HepG2 (cell line): ENCODE results near the gene RBPMS2. TPM values are rescaled to one million over a fixed set of nuclear protein-coding genes. Genes with fewer than 3 reads are reported as not detected.

Experiments
- ADNP ChIP-seq: sonication (generic); formaldehyde crosslinking; IDR thresholded peaks from 2 replicates; pipeline ENCODE4 v1.4.0; 2020; ENCODE audit warnings: missing genetic modification reagents
- BCL6 ChIP-seq: IDR thresholded peaks from 2 replicates; pipeline ENCODE4 v1.6.1; 2016; ENCODE audit warnings: missing genetic modification reagents, missing compliant biosample characterization
- BHLHE40 ChIP-seq: IDR thresholded peaks from 2 replicates; pipeline ENCODE4 v1.6.1; 2011; ENCODE audit warnings: low read length, improper control_type of control experiment
- DMAP1 ChIP-seq: IDR thresholded peaks from 2 replicates; pipeline ENCODE4 v1.6.1; 2016
- GFI1 ChIP-seq: sonication (generic); formaldehyde crosslinking; IDR thresholded peaks from 2 replicates; pipeline ENCODE4 v1.5.0; 2020; ENCODE audit warnings: missing genetic modification reagents, mild to moderate bottlenecking, borderline replicate concordance
- HDAC2 ChIP-seq: sonication (generic); formaldehyde crosslinking; IDR thresholded peaks from 2 replicates; pipeline ENCODE4 v1.4.0; 2020; ENCODE audit warnings: missing genetic modification reagents
- HES4 ChIP-seq: sonication (generic); formaldehyde crosslinking; IDR thresholded peaks from 2 replicates; pipeline ENCODE4 v1.9.0; 2021; ENCODE audit warnings: mild to moderate bottlenecking, missing genetic modification reagents, borderline replicate concordance
- KLF16 ChIP-seq, 2 experiments: sonication (generic) in 1 of 2; formaldehyde crosslinking in 1 of 2; IDR thresholded peaks; 2 replicates each; pipeline versions ENCODE4 v1.6.1 to v1.8.0; 2016 to 2023; ENCODE audit warnings: missing genetic modification reagents in 2 of 2, missing compliant biosample characterization in 1 of 2
- MTF1 ChIP-seq: sonication (generic); formaldehyde crosslinking; IDR thresholded peaks from 2 replicates; pipeline ENCODE4 v1.5.0; 2020; ENCODE audit warnings: missing genetic modification reagents
- MYC ChIP-seq: sonication (generic); formaldehyde crosslinking; IDR thresholded peaks from 2 replicates; pipeline ENCODE4 v1.9.0; 2021; ENCODE audit warnings: missing genetic modification reagents, borderline replicate concordance
- NFIC ChIP-seq: IDR thresholded peaks from 2 replicates; pipeline ENCODE4 v1.6.1; 2012; ENCODE audit warnings: mild to moderate bottlenecking, low read length, inconsistent platforms
- RBFOX2 ChIP-seq: fragments of 200-400 bp; formaldehyde crosslinking; IDR thresholded peaks from 2 replicates; pipeline ENCODE4 v1.6.1; 2017; ENCODE audit warnings: low read depth, mild to moderate bottlenecking, low read length
- SCMH1 ChIP-seq: sonication (generic); formaldehyde crosslinking; IDR thresholded peaks from 2 replicates; pipeline ENCODE4 v1.9.0; 2021; ENCODE audit warnings: missing genetic modification reagents, mild to moderate bottlenecking, borderline replicate concordance
- SMAD3 ChIP-seq: sonication (generic); formaldehyde crosslinking; IDR thresholded peaks from 2 replicates; pipeline ENCODE4 v1.4.0; 2020; ENCODE audit warnings: missing genetic modification reagents
- SPEN ChIP-seq: sonication (generic); formaldehyde crosslinking; IDR thresholded peaks from 2 replicates; pipeline ENCODE4 v1.5.1; 2020; ENCODE audit warnings: low read depth, mild to moderate bottlenecking, missing genetic modification reagents
- YEATS2 ChIP-seq: sonication (generic); formaldehyde crosslinking; IDR thresholded peaks from 2 replicates; pipeline ENCODE4 v1.4.0; 2020; ENCODE audit warnings: missing genetic modification reagents, borderline replicate concordance
- ZBTB3 ChIP-seq: sonication (generic); formaldehyde crosslinking; IDR thresholded peaks from 2 replicates; pipeline ENCODE4 v1.4.0; 2020; ENCODE audit warnings: low read depth, mild to moderate bottlenecking, moderate library complexity, missing genetic modification reagents, borderline replicate concordance
- ZNF484 ChIP-seq: sonication (generic); formaldehyde crosslinking; IDR thresholded peaks from 2 replicates; pipeline ENCODE4 v1.5.1; 2020; ENCODE audit warnings: mild to moderate bottlenecking, low read depth, missing genetic modification reagents, borderline replicate concordance
- ZNF589 ChIP-seq: sonication (generic); formaldehyde crosslinking; conservative IDR thresholded peaks from 2 replicates; pipeline ENCODE4 v1.8.0; 2022; ENCODE audit warnings: mild to moderate bottlenecking, moderate library complexity, missing genetic modification reagents
- ZNF598 ChIP-seq: sonication (generic); formaldehyde crosslinking; IDR thresholded peaks from 2 replicates; pipeline ENCODE4 v1.5.1; 2020; ENCODE audit warnings: mild to moderate bottlenecking, missing genetic modification reagents, borderline replicate concordance
- polyA plus RNA-seq, 8 experiments: library from polyadenylated mRNA; depleted of rRNA in 3 of 8; stranded (reverse) in 7 of 8; unstranded in 1 of 8; fragments of >200 nt; fragmentation: Illumina TruSeq in 4 of 8; extraction: Trizol in 4 of 8; gene quantifications; 2 replicates each; pipeline versions ENCODE4 v1.2.1 to v1.2.3, GENCODE V29; 2011 to 2016; ENCODE audit warnings: low read depth in 4 of 8, missing spikeins in 1 of 8, mixed read lengths in 1 of 8; ENCODE audit not compliant: insufficient read depth in 1 of 8
- total RNA-seq, 5 experiments: library from RNA; depleted of rRNA; stranded (reverse); fragments of >200 nt; fragmentation: Illumina TruSeq; extraction: Trizol; gene quantifications; 2 replicates each; pipeline ENCODE4 v1.2.3, GENCODE V29; 2016; ENCODE audit warnings: low read depth in 1 of 5
- TF ChIP-seq, protein P1 (sequence below): sonication (generic); formaldehyde crosslinking; IDR thresholded peaks from 2 replicates; pipeline ENCODE4 v1.4.0; 2020; ENCODE audit warnings: missing genetic modification reagents, low read depth, mild to moderate bottlenecking, borderline replicate concordance
- TF ChIP-seq, protein P2 (sequence below): sonication (generic); formaldehyde crosslinking; conservative IDR thresholded peaks from 2 replicates; pipeline ENCODE4 v1.4.0; 2020; ENCODE audit warnings: mild to moderate bottlenecking, missing genetic modification reagents, moderate library complexity
- TF ChIP-seq, protein P3 (sequence below): IDR thresholded peaks from 2 replicates; pipeline ENCODE4 v1.6.1; 2016; ENCODE audit warnings: missing biosample characterization, missing genetic modification reagents, low read depth

Gene RBPMS2
- total and polyA plus RNA-seq, 2 of the 13 experiments (the other 11 are each of a cell fraction or from before 2014, with no cell fraction given): 0.08 TPM; not detected in 1

GRCh38 chr15:64816452-64816851 lies 41.1 kb upstream of the RBPMS2 start (continued):
- TF ChIP-seq HES4 (CRISPR knock-in tag) (no peak), ZNF598 (CRISPR knock-in tag) (no peak), ZNF484 (CRISPR knock-in tag) (no peak), DMAP1 (peak; percentile 87), ZBTB3 (CRISPR knock-in tag) (no peak), YEATS2 (CRISPR knock-in tag) (peak; percentile 54; the same call in 1 of the 2 replicates), GFI1 (no peak), ZNF589 (CRISPR knock-in tag) (0 out of 2 replicates have a peak, but pooled peaks have one; percentile 25), SMAD3 (0 out of 2 replicates have a peak, but pooled peaks have one; percentile 68), NFIC (no peak), KLF16 (CRISPR knock-in tag; IDR thresholded peaks at IDR 0.05) (no peak), BCL6 (peak; percentile 38), SCMH1 (CRISPR knock-in tag) (no peak), HDAC2 (CRISPR knock-in tag) (no peak), ADNP (no peak), BHLHE40 (no peak), SPEN (CRISPR knock-in tag) (peak; percentile 87), MYC (CRISPR knock-in tag) (peak; percentile 59; the same call in 1 of the 2 replicates), RBFOX2 (peak; percentile 58), MTF1 (CRISPR knock-in tag) (no peak)
- TF ChIP-seq, protein P1, sequence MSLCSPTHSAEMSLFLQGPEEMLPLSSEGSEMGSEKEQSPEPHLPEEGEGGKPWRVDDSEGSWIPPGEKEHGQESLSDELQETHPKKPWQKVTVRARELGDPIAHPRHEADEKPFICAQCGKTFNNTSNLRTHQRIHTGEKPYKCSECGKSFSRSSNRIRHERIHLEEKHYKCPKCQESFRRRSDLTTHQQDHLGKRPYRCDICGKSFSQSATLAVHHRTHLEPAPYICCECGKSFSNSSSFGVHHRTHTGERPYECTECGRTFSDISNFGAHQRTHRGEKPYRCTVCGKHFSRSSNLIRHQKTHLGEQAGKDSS (CRISPR knock-in tag): peak; percentile 64; the same call in 1 of the 2 replicates
- TF ChIP-seq, protein P2, sequence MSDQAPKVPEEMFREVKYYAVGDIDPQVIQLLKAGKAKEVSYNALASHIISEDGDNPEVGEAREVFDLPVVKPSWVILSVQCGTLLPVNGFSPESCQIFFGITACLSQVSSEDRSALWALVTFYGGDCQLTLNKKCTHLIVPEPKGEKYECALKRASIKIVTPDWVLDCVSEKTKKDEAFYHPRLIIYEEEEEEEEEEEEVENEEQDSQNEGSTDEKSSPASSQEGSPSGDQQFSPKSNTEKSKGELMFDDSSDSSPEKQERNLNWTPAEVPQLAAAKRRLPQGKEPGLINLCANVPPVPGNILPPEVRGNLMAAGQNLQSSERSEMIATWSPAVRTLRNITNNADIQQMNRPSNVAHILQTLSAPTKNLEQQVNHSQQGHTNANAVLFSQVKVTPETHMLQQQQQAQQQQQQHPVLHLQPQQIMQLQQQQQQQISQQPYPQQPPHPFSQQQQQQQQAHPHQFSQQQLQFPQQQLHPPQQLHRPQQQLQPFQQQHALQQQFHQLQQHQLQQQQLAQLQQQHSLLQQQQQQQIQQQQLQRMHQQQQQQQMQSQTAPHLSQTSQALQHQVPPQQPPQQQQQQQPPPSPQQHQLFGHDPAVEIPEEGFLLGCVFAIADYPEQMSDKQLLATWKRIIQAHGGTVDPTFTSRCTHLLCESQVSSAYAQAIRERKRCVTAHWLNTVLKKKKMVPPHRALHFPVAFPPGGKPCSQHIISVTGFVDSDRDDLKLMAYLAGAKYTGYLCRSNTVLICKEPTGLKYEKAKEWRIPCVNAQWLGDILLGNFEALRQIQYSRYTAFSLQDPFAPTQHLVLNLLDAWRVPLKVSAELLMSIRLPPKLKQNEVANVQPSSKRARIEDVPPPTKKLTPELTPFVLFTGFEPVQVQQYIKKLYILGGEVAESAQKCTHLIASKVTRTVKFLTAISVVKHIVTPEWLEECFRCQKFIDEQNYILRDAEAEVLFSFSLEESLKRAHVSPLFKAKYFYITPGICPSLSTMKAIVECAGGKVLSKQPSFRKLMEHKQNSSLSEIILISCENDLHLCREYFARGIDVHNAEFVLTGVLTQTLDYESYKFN (CRISPR knock-in tag): peak; percentile 57
- TF ChIP-seq, protein P3, sequence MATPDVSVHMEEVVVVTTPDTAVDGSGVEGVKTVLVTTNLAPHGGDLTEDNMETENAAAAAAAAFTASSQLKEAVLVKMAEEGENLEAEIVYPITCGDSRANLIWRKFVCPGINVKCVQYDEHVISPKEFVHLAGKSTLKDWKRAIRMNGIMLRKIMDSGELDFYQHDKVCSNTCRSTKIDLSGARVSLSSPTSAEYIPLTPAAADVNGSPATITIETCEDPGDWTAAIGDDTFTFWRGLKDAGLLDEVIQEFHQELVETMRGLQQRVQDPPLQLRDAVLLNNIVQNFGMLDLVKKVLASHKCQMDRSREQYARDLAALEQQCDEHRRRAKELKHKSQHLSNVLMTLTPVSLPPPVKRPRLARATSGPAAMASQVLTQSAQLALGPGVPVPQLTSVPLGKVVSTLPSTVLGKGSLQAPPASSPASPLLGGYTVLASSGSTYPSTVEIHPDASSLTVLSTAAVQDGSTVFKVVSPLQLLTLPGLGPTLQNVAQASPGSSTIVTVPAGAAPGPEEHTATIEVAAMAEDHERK (CRISPR knock-in tag): no peak
